LNCaP clone FGC (cell line): ENCODE results near the gene DVL3.
"Not testable (repeated sequence)": the region's sequence is repeated elsewhere in the genome, so short reads cannot be mapped to it uniquely, and the experiment has no call there.

Source experiments
- DNase-seq: peaks from one replicate; pipeline ENCODE4 v3.0.0-alpha.2; 2011; ENCODE audit warnings: low read depth
- H3K4me3 ChIP-seq: 2 replicates; pipeline ENCODE4 v1.5.1; 2011; ENCODE audit warnings: mild to moderate bottlenecking, low read depth, low read length, control low read depth
- CTCF ChIP-seq: IDR thresholded peaks from 2 replicates; pipeline ENCODE4 v1.5.1; 2012; ENCODE audit warnings: mild to moderate bottlenecking; ENCODE audit not compliant: control insufficient read depth, insufficient read depth; ENCODE audit errors: extremely low read depth

Gene DVL3

GRCh38 chr3:184155644-184156521 is 706 bp downstream of the DVL3 start:
- no peak for TF ChIP-seq CTCF
- H3K4me3 ChIP-seq = peak overlapping the region; percentile 99
- no peak for DNase-seq

GRCh38 chr3:184156522-184156955 is 1.4 kb downstream of the DVL3 start:
- DNase-seq = no peak
- peak overlapping the region; percentile 99 for H3K4me3 ChIP-seq
- no peak for TF ChIP-seq CTCF

GRCh38 chr3:184157206-184157605 is 2.0 kb downstream of the DVL3 start:
- peak overlapping the region; percentile 99 for H3K4me3 ChIP-seq
- TF ChIP-seq CTCF = no peak
- no peak for DNase-seq

GRCh38 chr3:184158404-184158803 is 3.2 kb downstream of the DVL3 start:
- TF ChIP-seq CTCF = no peak
- no peak for DNase-seq
- no peak overlapping the region for H3K4me3 ChIP-seq

- TF ChIP-seq CTCF = no peak
- no peak for DNase-seq
- H3K4me3 ChIP-seq = no peak overlapping the region
These were observed 5.3 kb downstream of the DVL3 start for GRCh38 chr3:184160456-184160855.

- not testable (repeated sequence) for H3K4me3 ChIP-seq, DNase-seq
These were observed 7.4 kb downstream of the DVL3 start for GRCh38 chr3:184162571-184163070.

- DNase-seq = no peak
- no peak overlapping the region for H3K4me3 ChIP-seq
- TF ChIP-seq CTCF = no peak
These were observed 9.6 kb downstream of the DVL3 start for GRCh38 chr3:184164648-184165330.
